Epithelial cell of proximal tubule (primary cell): ENCODE measurements around the gene VPS51. TPM values are rescaled to one million over a fixed set of nuclear protein-coding genes. Genes with fewer than 3 reads are reported as not detected.

Experiments
- DNase-seq: peaks from one replicate; pipeline ENCODE4 v3.0.0-alpha.2; 2011; ENCODE audit warnings: low read depth
- H3K4me3 ChIP-seq: 2 replicates; pipeline ENCODE4 v1.5.1; 2011; ENCODE audit warnings: low read depth, mild to moderate bottlenecking, low read length
- total RNA-seq: library from RNA; depleted of rRNA; stranded (reverse); fragments of >200 nt; gene quantifications from 2 replicates; pipeline ENCODE4 v1.2.3, GENCODE V29; 2015
- TF ChIP-seq, protein P1 (sequence below): conservative IDR thresholded peaks from 2 replicates; pipeline ENCODE4 v1.5.1; 2012; ENCODE audit warnings: low read depth, mild to moderate bottlenecking, low read length

Gene VPS51
- total RNA-seq, 1 donor from 2014 or later, result 342 TPM

DNA sequence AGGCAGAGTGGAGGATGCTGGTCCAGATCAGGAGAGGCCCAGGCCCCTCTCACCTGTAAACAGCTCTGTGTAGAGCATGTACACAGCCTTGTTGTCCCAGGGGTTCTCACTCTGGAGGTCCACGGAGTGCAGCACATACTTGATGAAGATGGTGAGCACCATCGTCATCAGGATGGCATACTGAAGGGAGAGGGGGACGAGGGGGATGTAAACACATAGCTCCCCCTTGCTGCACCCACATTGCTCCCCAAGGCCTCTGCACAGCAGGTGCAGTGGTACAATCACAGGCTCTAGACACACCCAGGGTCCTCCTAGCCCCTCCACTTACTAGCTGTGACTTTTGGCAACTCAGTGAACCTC is 35.4 kb downstream of the VPS51 start:
- H3K4me3 ChIP-seq, result no peak overlapping the region
- DNase-seq, result no peak
- TF ChIP-seq, protein P1, sequence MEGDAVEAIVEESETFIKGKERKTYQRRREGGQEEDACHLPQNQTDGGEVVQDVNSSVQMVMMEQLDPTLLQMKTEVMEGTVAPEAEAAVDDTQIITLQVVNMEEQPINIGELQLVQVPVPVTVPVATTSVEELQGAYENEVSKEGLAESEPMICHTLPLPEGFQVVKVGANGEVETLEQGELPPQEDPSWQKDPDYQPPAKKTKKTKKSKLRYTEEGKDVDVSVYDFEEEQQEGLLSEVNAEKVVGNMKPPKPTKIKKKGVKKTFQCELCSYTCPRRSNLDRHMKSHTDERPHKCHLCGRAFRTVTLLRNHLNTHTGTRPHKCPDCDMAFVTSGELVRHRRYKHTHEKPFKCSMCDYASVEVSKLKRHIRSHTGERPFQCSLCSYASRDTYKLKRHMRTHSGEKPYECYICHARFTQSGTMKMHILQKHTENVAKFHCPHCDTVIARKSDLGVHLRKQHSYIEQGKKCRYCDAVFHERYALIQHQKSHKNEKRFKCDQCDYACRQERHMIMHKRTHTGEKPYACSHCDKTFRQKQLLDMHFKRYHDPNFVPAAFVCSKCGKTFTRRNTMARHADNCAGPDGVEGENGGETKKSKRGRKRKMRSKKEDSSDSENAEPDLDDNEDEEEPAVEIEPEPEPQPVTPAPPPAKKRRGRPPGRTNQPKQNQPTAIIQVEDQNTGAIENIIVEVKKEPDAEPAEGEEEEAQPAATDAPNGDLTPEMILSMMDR, result no peak

DNA sequence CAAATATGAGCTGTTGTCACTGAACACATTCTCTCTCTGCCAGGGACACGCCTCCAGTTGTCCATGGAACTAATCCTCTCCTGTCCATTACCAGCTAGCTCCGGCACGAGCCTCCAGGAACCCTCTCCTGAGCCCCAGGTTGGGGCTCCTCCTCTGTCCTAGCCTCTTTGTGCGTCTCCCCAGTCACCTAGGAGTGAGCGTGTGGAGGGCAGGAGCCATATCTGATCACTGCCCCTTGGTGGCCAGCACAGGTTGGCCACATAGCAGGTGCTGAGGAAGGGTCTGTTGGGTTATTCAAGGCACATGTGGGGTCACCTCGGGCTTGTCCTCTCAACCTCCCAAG is 35.9 kb downstream of the VPS51 start:
- TF ChIP-seq, protein P1, result no peak
- no peak for DNase-seq
- H3K4me3 ChIP-seq, result no peak overlapping the region

DNA sequence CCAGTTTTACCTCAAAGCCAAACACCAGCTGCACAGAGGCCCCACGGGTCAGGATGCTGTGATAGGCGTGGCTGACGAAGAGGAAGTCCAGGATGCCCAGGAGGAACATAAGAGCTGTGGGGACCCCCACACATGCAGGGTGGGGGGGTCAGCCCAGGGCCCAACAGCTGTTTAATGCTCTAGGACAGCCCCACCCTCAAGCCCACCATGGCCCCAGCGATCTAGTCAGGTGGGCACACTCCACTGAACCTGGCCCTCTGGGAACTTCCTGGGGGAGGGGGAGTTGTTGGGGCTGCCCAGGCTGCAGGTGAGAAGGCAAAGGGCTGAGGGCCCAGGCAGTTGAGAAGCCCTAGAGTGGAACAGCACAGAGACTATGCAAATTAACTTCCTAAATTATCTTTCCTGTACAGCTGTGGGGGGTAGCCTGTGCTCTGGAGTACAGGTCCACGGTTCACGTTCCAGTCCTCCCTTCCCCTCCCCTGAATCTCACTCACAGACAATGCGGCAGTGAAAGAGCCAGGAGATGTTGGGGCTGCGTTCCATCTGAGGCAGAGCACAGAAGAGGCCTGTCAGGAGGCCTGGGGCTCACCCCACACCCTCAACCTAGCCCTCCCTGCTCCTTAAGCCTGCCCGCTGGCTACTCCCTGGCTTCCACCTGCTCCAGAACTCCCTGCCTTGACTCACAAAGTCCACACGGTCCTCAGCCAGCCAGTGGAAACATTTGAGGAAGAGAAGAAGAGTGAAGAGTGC is 36.4 kb downstream of the VPS51 start:
- TF ChIP-seq, protein P1, result no peak
- no peak for DNase-seq
- no peak overlapping the region for H3K4me3 ChIP-seq

DNA sequence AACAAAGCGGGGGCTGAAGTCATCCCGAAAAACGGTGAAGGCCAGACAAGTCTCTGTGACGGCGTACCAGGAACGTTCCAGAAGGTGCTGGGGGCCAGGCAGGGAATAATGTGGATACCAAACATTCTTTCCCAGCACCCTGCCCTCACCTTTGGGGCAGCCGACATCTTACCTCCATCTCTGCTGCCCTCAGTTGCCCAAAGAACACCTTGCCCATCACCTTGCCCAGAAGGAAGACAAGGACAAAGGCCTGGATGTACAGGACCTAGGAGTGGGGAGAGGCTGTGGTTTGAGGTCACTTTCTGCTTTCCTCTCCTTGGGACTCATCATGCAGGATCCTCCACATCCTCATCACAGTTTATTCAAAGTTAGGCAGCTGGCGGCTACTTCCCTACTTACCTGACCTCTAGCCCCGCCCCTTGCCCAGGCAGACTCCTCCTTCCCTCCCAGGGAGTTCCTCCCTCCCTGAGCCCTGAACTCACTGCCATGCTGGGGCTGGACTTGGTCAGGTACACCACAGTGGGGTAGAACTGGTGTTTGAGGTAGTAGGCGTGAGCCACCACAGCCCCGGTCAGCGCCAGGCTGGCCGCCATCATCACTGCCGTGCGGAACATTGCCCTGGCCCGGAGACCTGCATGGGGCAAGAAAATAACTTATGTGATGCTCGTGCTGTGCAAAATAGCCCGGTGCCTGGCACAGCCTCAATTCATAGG is 37.1 kb downstream of the VPS51 start:
- peak overlapping the region; percentile 76 for H3K4me3 ChIP-seq
- DNase-seq, result no peak

DNA sequence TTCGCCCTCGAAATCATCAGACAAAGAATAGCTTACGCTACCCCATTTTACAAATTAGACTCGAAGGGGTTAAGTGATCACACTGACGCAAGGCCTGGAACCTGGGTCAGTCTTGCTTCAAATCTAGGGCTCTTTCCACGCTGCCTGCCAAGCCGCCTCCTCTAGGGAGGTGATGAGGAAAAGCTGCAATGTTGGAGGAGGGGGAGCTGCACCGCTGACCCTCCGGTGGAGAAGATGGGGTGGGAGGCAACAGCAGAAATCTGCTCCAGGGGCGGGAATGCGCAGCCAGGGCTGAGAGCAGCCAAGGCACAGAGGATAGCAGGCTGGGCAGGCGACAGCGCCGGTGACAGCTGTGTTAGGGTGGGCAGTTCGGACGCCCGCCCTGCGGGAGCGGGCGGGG is 37.7 kb downstream of the VPS51 start:
- TF ChIP-seq, protein P1, result no peak
- peak overlapping the region; percentile 76 for H3K4me3 ChIP-seq
- DNase-seq, result no peak

More for the DNA sequence above, 37.1 kb downstream of the VPS51 start:
- TF ChIP-seq, protein P1, result no peak

DNA sequence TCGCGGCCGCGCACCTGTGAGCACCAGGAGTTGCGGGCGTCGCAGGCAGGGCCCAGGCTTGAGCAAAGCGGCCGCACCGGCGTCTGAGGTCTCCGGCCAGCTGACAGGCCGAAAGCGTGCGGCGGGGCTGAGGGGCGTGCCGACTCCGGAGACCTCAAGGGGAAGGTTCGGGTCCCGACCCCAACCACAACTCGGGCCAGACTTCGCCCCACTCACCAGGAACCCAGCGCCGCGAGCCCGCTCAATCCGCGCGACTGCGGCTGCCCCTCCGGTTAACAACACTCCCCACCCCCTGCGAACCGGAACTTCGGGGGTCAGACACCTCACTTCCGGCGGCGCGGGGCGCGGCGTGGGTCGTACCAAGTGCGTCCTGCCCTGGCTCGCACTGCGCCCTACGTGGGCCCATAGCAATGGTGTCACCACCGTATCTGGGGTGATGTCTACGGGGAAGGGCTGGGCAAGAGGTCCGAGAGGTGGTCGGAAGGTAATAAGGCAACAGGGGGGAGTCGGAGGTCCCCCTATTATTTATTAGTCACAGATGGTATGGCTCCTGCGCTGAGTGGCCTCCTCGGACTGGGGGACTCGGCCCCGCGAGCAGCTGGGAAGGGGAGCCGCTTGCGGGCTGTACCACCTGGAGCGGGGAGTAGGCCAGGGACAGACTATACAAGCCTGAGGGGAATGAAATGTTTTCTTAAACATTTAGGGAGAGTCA is 38.4 kb downstream of the VPS51 start, which contains the start of gene SYVN1:
TSS of gene SYVN1 (minus strand) at position 280 of the 712 bp plus-strand sequence. CDS start 918 bp downstream, outside the sequence.
- TF ChIP-seq, protein P1, result no peak
- DNase-seq, result no peak
- H3K4me3 ChIP-seq, result peak within 1 kb of the TSS; percentile 76
